HG02852 (cell line): Measurements from ENCODE around the gene KCNJ11.
A peak's percentile ranks its signal among the peaks of the same experiment; 100 is the strongest.

Experiments
- ATAC-seq: cut with Tn5 transposase; IDR thresholded peaks from one replicate; pipeline ENCODE4 v1.9.1; 2021; ENCODE audit warnings: mild to moderate bottlenecking, moderate library complexity; ENCODE audit not compliant: unreplicated experiment

Gene KCNJ11

DNA sequence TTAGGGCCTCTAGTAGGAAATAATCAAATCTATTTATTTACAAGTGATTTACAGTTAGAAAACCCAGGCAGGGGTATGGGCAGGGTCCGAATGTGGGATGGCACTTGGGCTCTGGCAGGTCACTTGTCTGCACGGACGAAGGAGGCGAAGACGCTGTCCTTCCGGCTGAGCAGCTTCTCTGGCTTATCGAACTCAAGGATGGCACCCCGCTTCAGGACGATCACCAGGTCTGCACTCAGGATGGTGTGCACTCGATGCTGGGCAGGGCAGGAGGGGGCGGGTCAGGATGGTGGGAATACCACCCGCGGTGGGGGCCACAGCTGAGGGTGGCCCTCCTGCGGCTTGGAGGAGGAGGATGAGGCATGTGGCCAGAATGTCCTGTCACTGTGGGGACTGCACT, 4.4 kb upstream of the KCNJ11 start:
- ATAC-seq = no peak

DNA sequence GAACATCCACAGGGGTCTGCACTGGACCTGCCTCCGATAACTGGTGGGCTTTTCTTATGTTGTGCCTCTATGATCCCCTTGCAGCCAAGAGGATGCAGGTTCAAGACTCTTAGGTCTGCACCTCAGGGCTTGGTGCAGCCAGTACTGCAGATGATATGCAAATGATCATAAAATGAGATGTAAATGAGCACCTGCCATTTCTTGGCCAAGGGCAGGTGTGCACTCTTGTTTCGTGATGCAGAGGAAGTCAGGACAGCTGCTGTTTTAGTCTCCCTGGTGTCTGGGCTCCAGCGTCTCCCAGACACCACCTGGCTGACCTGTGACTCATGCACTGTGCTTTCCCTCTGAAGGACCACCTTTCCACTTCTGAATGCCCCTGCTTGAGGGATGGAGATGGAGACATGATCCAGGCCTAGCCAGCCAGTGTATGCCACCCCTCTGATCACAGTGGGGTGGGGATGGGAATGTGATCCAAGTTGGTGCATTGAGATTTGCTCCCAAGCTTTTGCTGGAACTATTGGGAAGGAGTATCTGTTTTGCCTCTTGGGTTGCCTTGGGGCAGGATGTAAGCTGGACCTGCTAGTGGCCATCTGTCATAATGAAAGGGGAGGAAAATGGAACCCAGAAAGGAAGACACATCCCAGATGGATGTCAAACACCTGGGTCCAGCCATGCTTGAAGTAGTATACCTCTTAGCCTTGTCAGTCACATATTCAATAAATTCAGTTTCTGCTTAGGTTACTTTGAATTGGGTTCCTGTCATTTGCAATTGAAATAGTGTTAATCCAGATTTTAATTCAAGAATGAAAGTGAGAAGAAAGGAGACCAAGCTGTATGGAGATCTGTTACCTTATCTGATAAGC, 3.3 kb upstream of the KCNJ11 start:
- ATAC-seq = no peak

DNA sequence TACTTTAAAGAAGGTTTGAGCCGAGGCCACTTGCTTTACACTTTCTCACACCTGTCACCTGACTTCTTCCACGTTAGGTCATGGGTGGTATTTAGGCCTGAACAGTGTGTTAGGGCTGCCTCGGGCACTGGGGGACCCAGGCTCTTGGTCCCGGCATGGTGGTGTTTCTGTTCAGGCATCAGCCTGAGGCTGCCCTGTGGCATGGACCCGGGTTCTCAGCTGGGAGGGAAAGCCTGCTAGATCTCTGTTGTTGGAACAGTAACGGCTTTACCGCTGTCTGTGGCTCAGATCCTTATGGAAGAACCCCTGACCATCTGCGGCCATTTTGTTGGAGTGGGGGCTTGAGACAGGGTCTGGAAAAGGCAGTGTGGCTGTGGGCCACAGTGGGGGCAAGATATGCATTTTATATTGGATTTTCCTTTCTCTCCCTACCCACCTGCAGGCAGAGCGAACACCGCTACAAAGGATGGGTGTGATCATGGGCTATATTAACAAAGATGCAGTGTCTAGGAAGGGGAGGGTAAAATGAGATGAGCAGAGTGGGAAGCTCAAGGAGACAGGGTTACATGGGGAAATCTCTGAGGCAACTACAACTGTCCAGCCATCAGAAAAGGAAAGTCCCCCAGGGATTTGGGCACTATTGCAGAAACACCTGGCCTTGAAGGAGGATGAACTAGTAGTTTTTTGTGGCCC, 1.6 kb upstream of the KCNJ11 start:
- ATAC-seq = no peak

DNA sequence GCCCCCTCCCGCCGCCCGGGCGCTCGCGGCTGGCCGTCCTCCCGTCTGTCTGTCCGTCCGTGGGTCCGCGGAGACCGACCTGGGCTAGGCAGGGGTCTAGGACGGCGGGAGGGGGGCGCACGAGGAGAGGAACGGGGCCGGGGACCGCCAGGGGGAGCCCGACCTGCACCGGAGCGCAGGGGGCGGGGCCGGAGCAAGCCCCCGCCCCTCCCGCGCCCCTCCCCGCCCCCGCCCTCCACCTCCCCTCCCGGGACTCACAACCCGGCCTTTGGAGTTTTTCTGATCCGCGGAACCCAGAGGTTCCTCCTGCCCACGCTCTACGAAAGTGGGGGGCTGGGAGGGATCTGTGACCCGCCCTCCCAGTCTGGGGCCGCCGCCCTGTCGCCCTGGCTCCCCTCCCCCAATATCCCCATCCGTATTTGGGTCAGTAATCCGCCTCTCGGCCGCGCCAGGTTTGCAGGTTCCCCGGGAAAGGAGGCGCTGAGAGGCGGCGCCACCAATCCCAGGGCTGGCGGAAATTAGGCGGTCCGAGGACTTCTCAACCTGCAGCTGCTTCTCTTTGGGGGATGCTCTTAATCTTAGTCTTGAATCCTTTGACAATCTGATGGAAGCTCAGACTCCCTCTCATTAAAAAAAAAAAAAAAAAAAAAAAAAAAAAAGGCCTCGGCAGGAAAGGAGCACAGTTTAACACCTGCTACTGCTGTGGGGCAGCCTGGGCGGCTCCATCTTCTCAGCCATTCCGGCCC, 925 bp upstream of the KCNJ11 start:
- peak; percentile 63 for ATAC-seq

DNA sequence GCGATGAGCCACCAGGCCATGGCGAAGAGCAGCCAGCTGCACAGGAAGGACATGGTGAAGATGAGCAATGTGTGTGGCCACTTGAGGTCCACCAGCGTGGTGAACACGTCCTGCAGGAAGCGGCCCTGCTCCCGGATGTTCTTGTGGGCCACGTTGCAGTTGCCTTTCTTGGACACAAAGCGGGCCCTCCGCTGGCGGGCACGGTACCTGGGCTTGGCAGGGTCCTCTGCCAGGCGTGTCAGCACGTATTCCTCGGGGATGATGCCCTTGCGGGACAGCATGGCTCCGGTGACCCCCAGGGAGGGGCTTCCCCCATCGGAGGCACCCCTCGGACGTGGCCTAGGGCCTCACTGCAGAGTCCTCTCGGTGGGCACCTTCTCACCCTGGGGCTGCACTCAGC, 648 bp downstream of the KCNJ11 start:
- no peak for ATAC-seq

DNA sequence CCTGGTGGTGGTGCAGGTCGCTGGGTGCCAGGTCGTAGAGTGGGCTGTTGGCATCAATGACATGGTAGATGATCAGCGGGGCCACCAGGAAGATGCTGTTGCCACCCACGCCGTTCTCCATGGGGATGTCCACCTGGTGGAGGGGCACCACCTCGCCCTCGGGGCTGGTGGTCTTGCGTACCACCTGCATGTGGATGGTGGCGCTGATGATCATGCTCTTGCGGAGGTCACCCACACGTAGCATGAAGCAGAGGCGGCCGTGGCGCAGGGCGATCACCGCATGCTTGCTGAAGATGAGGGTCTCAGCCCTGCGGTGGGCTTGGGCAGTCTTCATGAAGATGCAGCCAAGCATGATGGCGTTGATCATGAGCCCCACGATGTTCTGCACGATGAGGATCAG, 1.2 kb downstream of the KCNJ11 start:
- no peak for ATAC-seq

DNA sequence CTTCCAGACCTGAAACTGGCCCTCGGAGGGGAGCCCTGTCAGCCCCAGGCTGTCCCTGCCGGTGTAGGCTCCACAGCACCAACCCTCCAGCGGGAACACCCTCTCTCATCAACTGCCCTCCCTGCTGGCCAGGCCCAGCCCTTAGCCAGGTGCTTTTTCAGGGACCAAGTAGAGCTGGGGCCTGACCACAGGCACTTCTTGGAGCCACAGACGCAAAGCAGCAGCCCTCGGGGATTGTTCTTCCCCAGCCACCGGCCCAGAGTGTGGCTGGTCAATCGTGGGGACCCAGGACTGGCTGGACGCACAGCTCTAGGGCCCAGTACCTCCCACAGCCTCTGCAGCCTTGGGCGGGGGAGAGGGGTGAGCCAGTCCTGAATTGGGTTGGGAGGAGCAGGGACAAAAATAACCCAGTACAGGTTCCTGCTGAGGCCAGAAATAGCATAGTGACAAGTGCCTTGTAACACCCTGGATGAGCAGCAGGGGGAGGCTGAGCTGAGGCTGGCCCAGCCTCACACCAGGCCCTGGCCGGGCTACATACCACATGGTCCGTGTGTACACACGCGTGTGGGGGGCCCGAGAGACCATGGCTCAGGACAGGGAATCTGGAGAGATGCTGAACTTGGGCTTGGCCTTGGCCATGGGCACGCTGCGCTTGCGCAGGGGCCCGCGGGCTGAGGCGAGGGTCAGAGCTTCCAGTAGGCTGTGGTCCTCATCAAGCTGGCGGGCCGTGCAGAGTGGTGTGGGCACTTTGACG, 2.0 kb downstream of the KCNJ11 start:
- peak; percentile 52 for ATAC-seq

DNA sequence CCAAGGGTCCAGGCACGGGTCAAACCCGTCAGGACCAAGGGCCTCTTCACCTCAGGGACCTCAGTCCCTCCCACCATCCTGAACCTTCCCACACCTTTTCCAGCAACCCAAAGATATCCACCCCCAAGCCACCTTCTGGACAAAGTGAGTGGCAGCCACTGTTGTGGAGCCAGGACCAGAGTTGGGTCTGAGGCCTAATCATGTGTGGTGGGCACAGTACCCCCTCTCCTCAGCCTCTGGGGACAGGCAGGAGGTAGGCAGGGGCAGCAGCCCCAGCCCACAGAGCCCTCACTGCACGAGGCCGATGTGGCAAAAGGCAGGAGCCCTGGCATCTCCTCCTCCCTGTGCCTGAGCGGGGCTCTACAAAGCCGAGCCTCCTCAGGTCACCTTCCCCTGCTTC, 2.5 kb downstream of the KCNJ11 start:
- ATAC-seq = no peak

DNA sequence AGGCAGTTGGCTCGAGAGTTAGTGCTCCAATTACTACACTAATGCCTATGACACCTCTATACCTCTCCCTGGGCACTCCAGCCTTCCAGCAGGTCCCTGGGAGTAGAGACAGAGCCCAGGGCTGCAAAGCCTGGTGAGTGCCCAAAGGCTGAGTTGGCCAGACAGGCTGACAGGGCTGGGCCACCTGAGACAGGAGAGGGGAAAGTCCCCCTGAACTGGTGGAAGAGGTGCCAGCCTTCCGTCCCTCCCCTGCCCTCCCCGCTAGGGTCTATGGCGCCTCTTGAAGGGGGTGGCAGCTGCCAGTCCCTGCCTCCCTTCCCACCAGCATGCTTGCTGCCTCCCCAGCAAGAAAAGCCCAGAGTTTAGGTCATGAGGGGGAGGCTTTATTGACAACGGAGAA, 3.0 kb downstream of the KCNJ11 start:
- ATAC-seq = no peak

DNA sequence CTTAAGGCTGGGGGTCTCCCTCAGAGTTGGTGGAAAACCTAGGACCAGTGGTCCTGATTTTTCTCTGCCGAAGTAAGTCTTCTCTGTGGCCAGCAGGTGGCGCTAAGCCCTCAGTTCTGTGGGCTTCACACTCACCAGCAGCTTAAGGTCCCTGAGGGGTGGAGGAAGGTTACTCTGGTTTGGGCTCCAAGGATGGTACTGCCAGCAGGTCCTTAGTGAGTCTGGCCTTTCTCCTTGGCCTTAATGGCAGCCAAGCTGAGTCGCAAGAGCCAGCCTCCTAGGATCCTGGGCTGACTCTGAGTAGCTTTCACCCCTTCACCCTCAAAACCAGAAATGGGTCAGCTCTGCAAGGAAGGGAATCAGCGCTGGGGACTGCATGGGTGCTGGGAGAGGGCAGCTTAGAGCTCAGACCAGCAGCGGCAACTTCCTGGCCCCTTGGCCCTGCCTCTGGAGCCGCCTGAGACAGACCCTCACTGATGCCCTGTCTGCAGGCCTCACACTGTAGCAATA, 4.4 kb downstream of the KCNJ11 start:
- ATAC-seq = peak; percentile 68

DNA sequence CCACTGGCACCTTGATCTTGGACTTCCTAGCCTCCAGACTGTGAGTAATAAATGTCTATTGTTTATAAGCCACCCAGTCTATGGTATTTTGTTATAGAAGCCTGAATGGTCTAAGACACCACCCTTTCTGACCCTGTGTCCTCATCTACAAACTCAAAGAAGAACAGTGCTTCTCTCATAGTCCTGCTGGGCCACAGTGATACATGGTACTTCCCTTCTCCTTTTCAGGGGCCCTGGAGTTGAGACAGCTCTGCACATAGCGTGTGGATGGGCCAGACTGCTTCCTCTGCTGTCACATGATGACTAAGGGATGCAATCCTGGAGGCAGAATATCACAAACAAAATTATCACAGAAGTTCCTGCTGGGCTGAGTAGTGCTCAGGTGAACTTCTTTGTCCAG, 5.0 kb downstream of the KCNJ11 start:
- no peak for ATAC-seq

DNA sequence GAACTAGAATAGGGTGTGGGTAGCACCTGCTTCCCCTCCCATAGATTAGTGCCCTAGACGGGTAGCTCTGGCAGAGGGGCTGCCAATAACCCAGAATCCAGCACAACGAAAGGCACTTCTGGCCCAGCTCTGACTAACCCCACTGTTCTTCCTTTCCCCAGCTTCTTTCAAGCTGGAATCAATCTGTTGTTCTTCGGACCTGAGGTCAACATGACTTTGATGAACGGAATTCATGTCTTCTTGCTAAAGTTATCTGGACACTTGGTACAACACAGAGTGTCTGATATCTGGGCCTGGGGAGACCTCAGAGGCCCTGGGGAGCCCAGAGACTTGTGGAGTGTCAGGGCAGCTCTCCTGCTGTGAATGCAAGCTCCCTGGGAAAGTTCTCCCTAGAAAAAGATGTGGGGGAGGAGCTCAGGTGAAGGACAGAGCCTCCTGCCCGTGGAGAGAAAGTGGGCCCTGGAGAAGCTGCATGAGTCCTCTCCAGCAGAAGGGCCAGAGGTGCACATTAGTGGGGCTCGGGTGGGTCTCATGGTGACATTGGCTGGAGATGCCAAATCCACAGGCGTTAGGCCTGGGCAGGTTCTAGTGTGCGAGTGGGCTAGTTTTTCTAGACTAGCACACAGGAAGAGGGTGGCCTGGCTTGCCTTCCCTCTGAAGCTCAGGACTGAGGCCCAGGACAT, 6.3 kb downstream of the KCNJ11 start:
- no peak for ATAC-seq

DNA sequence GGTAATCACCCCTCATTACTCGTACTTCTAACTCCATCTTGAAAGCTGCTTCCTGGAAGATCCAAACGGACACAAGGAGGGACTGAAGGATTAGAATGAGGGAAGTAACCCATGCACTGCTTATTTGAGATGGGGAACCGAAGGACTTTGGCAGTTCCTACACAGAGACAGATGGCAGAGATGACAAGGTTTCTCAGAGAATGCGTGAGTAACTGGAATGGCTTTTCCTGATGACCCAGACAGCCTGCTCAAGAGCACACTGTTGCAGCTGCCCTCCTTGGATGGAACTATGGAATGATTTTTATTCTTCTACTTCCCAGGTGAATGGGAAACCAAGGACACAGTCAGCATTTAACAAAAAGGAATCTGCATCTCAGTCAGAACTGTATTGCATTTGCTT, 7.3 kb downstream of the KCNJ11 start:
- ATAC-seq = no peak

DNA sequence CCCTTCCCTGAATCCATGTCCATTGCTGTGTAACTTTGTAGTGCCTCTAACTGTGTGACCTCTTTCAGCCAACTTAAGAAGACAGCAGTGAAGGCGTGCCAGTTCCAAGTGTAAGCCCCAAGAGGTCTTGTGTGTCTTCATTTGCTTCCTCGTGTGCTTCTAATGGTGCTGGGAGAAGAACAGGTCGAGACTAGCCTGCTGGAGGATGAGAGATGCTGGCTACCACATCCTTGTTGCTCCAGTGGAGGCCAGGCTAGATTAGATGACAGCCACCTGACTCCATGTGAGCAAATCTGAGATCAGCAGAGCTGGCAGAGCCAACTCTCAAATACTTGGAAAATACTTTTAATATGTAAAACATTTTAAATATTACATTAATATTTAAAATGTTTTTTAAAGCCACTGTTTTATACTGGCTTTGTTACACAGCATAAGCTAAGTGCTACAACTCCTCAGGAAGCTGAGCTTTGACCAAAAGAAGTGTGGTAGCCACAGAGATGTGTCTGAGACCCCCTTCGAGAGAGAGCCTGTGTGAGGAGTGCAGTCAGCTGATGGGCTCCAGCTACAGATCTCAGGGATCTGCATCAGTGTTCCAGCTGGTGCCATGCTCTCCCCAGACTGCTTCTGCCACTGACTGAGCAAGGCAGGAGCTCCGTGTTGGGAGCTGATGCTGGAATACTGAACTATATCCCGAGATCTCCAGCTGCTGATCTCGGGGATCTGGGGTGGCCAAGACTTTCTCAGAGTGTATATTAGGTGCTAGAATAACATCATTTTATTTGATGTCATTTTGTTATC, 8.9 kb downstream of the KCNJ11 start:
- ATAC-seq = no peak

DNA sequence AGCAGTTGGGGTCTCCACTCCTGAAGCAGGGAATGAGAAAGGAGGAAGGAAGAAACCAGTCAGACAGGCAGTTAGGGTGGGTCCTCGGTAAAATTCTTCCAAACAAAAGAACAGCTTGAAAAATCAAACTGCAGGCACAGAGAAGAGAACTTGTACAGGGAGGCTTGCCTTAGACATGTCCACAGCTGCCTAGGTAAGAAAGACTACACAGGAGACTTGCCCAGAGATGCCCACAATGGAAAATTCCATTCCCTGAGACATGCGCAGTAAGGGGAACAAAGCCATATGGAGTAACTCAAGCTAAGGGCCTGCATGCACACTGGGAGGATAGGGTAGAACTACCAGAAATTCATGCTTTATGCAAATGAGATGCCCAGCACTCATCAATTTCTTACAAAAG, 9.8 kb downstream of the KCNJ11 start:
- ATAC-seq = no peak

DNA sequence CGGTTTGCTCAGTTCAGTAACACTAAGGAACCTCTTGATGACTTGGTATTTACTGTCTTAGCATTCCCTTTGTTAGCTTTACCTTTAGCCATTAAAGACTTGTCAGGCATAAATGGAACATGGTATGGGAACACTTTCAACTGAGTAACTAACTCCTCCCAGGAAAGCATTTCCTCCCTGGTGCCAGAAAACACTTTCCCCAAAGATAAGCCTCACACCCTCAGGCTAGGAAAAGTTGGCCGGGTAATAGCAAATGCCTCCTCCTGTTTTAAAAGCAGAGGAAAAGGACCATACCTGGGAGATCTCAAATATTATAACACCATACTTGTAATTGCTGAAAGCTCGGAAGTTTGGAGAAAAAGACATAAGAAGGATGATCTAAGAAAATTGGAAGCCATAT, 12.0 kb downstream of the KCNJ11 start:
- no peak for ATAC-seq

DNA sequence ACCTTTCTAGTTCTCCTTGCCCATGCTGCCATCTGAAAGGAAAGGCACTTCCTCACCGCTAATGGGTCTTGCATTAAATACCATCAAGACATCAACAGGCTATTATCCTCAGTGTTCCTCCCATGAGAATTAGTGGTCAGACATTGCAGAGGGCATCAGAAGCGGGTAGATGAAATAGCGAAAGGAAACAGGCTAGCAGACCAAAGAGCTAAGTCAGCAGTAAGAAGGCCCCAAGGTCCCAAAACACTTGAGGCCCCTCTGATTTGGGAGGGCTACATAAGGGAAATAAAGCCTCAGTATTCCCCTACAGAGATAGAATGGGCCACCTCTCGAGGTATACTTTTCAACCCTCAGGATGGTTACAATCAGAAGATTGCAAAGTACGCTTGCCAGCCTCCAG, 12.9 kb downstream of the KCNJ11 start:
- ATAC-seq = no peak

DNA sequence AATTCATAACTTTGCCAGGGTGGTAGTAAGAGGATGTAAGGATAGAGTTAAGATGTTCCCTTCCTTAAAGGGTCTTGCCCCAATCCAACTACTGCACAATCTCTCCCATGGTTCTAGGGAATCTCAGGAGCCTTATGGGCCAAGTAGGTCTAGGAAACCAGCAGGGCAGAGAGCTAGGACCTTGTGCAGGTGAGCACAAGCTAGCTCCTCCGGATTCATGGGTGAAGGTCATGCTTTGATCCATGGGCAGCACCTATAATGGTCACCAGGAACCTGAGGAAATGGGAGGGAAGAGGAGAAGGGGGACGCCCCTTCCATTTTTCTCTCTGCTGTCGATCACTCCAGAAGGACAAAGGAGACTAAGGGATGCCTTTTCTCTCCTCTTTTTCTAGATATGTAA, 16.8 kb downstream of the KCNJ11 start:
- no peak for ATAC-seq

DNA sequence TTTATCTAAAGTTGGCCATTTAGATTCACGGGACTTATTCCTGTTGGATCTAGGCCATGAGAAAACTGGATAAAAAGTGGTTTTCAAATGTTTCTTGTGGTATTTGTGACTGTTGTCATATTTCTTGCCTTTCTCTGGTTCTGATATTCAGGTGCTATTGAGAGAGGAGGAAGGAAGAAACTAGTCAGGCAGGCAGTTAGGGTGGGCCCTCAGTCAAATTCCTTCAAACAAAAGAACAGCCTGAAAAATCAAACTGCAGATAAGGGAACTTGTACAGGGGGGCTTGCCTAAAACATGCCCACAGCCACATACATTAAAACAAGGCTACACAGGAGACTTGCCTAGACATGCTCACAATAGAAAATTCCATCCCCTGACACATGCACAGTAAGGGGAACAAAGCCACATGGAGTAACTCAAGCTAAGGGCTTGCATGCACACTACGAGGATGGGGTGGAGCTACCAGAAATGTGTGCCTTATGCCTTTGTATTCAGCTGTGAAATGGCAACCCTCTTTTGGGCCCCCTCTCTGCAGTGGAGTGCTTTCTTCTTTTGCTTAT, 18.7 kb downstream of the KCNJ11 start:
- no peak for ATAC-seq
